Endometrial microvascular endothelial cells (primary cell): ENCODE results near the gene EMP3. TPM values are rescaled to one million over a fixed set of nuclear protein-coding genes. Genes with fewer than 3 reads are reported as not detected.
"Not testable (repeated sequence)": the region's sequence is repeated elsewhere in the genome, so short reads cannot be mapped to it uniquely, and the experiment has no call there.

Experiments used
- in situ Hi-C: cut with HindIII; loops from 2 replicates; pipeline ENCODE4 v1.10.0; 2017; ENCODE audit warnings: low sequenced_read_pairs, low pct_unique_long_range_greater_than_20kb; ENCODE audit errors: inconsistent ontology term
- total RNA-seq: library from RNA; depleted of rRNA; stranded (reverse); fragments of >200 nt; gene quantifications from one replicate; pipeline ENCODE4 v1.2.3, GENCODE V29; 2015; ENCODE audit errors: inconsistent ontology term

The EMP3 gene
- total RNA-seq, 1 donor from 2014 or later: 90.4 TPM

DNA sequence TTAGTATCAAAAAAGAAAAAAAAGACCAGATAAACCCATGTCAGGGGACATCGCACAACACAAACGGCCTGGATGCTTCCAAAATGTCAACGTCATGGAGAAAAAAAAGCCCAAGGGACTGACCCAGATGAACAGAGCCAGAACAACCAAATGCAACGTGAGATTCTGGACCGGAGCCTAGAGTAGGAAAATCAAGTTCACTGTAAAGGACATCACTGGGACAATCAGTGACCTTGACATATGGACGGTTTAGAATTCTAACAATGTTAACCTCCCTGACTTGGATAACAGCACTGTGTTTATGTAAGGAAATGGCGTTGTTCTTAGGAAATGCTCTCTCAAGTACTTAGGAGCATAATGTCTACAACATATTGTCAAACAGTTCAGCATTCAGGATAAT, 15.1 kb upstream of the EMP3 start:
- in situ Hi-C loops: no loop called here

DNA sequence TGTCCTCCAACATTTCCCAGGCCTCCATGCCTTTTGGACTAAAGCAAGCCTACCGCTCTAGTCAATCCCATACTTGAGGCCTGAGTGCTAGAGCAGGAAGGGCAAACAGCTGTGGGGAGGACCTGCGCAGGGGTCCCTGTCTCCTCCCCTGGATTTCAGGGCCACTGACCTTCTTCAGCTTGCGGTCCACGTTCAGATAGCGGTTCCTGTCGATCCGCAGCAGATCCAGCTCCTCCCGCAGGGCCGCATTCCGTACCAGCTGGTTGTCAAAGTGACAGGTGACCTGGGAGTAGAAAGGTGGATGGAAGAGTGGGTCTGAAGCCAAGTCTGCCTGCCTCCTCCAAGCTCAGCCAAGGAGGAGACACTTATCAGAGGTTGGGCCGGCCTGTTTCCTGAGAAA, 14.0 kb upstream of the EMP3 start:
- in situ Hi-C loops: no loop called here

DNA sequence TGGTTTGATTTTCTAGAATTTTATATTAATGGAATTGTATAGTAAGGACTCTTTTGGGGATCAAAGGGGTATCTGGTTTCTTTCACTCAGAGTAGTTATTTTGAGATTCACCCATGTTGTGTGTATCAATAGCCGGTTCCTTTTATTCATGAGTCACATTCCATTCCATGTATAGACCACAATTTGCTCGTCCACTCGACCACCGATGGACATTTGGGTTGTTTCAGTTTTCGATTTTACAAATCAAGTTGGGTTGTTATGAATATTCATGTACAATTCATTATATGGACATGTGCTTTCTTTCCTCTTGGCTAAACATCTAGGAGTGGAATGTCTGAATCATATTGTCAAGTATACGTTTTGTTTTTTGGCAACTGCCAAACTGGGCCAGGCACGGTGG, 9.6 kb upstream of the EMP3 start:
- in situ Hi-C loops: no loop called here

DNA sequence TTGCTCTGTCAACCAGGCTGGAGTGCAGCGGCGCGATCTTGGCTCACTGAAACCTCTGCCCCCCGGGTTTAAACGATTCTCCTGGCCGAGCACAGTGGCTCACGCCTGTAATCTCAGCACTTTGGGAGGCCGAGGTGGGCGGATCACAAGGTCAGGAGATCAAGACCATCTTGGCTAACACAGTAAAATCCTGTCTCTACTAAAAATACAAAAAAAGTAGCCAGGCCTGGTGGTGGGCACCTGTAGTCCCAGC, 7.7 kb upstream of the EMP3 start:
- in situ Hi-C loops: not testable (repeated sequence)

DNA sequence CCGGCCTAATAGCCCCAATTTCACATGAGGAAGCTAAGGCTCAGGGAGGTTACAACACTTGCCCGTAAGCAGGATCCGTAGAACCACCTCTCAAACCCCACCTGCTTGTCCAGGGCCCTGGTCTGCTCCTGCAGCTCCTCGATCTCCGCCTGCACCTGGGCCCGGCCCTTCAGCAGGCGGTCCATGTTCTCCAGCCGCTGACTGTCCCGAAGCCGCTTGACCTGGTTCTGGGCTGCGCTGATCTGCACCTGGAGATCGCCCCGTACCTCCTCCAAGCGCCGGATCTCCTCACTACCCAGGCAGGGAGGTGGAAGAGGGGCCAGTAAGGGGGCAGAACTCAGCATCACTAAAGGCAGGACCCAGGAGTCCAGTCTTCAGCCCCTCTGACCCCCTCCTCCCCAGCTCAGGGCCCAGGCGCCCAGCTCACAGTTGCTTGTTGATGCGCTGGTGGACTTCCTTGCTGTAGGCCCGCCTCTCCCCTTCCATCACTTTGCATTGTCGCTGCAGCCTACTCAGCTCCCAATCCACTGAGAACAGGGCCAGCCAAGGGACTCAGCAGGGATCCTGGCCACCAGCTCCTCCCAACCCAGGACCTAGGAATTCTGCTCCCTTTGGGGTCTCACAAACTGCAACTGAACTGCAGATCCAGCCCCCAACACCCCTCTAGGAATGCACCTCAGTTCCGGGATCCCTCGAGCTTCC, 6.9 kb upstream of the EMP3 start:
- in situ Hi-C loops: no loop called here

DNA sequence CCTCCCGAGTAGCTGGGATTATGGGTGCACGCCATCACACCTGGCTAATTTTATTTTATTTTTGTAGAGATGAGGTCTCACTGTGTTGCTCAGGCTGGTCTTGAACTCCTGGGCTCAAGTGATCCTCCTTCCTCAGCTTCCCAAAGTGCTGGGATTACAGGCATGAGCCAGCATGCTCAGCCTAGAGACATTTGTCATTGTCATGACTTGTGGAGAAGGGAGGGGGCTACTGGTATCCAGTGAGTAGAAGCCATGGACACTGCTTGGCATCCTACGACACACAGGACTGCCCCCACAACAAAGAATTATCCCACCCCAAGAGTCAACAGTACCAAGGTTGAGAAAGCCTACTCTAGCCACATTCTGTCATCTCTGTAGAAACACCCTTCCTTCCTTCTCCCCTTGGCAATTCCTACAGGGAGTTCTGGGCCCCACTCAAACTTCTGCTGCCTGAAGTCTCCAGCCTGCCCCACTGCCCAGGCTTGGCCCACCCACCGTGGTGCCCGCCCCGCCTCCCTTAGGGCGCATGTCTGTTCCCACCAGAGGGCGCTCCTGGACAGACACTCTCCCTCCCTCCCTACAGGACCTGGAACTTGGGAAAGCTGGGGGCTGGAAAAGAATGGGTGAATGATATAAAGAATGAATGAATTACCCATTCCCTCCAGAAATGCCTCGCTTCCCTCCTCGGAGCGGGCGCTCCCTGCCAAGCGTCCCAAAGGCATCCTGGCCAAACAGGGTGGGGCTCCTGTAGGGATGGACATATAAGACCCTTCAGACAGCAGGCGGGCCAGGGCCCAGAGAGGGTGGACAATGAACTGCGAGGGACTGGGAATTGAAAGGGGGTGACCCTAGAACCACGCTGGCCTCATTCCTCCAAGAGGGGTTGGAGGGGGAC, 5.5 kb upstream of the EMP3 start:
- in situ Hi-C loops: no loop called here

DNA sequence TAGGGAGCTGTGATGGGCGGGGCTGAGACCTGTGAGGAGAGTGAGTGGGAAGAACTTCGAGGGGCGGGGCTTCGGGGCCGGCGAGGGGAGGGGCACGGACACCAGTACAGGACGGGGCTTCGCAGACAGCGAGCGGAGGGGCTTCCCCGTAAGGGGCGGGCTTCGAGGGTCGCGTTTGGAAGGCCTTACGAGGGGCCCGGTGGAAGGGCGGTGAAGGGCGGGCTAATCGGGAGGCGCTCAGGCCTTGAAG, 4.1 kb upstream of the EMP3 start:
- in situ Hi-C loops: no loop called here

DNA sequence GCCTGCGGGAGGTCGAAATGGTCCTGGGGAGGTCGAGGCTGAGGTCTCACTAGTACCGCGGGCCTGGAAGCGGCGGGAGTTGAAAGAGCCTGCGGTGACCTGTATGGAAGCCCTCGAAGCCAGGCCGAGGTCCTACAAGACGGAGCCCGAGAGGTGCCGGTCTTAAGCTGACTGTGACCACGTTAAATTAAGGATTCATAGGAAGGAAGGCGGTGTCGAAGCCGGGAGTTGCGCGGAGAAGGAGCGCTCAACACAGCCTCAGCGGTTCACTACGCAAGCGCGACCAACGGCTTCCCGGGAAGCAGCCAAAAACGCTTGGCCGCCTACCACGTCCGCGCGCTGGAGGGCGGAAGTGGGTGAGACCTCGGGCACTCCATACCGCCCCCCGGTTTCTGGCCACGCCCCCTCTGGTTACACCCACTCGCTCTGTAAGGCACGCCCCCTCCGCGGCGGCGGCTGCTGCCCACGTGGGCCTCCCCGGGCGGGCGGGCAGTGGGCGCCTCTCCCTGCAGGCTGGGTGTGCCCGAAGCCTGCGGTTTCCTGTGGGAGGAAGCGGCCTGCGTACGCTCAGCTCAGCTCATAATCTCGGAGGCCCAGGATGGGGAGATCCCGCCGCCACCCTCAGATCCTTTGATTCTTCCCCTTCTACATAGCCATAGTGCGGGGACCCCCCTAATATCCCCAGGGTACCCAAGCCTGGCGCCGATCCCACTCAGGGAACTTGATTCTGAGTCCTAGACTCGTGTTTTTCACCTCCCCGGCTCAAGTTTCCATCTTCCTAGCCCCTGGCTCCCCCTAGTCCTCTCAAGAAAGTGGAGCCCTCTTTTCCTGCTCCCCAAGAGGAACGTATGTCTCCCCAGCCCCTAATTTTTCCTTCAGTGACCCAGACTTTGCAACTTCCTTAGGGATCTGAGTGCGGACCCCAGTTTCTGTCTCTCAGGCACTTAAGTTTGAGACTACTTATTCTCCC, 3.4 kb upstream of the EMP3 start:
- in situ Hi-C loops: no loop called here

DNA sequence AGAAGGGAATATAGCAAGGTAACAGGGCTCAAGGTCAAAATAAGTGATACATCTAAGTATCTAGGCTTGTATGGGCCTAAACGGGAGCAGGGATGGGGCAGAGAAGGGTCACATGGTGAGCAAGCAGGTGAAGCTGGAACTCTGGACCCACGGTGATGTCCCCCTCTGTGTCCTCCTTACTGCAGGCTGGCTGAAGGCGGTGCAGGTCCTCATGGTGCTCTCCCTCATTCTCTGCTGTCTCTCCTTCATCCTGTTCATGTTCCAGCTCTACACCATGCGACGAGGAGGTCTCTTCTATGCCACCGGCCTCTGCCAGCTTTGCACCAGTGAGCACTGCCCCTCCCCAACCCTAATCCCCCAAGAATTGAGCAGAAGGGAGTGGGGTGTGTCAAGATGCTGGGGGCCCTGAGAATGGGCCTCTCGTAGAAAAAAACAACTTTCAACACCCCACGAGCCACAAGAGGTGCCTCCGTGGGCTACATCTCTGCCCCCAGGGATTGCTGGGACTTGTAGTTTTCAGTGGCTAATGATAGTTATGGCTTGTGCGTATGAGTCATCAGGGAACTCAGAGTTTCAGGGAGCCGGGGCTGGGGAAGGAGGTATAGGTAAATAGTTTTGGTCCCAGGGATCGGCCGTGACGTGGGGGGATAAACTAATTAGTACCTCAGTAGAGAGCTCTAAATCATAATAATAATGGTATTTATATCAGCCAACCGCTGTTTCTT, 4.0 kb downstream of the EMP3 start:
- in situ Hi-C loops: no loop called here

DNA sequence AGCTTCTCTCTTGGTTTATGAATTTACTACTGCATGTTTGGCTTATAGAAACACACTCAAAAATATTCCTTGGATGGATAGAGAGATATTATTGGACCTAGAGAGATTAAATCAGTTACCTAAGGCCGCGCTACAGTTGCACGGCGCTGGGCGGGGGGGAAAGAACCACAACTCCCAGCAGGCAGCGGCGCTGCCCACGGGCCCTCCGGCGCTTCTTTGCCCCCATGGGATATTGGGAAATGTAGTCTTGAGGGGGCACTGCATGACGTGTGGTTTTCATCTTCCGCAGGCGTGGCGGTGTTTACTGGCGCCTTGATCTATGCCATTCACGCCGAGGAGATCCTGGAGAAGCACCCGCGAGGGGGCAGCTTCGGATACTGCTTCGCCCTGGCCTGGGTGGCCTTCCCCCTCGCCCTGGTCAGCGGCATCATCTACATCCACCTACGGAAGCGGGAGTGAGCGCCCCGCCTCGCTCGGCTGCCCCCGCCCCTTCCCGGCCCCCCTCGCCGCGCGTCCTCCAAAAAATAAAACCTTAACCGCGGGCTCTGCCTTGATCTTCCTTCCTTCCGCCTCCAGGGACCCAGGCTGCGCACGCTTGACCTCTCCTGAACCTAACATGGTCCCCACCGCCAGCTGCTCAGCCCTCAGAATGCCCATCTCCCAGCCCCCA, 4.8 kb downstream of the EMP3 start:
- in situ Hi-C loops: no loop called here

DNA sequence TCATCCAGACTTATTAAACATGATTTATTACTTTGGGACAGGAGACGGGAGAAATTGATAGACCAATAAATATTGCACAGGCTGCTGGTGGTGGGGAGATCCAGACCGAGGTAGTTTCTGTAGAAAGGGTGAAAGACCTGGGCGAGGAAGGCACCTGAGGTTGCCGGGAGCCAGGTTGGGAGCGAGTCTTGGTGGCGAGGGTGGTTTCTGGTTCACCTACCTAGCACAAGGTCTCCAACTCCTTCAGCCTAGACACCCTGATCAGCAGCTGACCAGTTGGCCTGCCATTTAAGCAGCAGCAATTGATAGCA, 7.0 kb downstream of the EMP3 start:
- in situ Hi-C loops: no loop called here

DNA sequence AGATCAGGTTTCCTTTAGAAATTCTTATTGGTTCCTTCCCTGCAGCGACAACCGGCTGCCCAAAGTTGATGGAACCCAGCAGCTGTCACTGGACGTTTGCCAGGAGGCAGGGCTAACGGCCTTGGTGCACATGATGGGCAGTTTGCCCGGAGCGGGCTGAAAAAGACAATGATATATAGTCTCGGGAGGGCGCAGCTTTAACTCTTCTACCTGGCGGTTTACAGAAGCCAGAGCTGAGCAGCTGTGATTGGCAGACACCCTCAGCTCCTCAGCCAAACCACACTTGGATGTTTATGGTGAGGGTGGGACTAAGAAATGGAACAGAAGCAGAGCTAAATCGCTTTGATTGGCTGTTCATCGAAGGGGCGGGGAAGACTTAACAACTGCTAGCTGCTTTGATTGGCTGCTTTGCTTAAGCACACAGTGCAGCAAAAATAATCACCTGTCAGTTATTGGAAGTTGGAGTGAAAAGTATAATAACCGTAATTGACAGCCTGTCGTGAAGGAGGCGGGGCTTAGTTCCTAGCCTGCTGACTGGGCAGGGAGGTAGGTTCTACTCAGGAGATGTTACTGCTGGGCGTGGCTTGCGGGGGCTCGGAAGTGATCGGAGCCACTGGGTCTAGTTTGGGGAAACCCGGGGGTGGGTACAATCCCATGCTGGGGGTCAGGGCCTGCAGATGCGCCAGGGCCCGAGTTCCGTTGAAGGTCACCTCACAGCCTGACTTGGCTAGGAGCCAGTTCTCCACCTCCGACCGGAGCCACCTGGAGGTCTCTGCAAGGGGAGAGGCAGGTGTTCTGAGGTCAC, 7.5 kb downstream of the EMP3 start:
- in situ Hi-C loops: no loop called here

DNA sequence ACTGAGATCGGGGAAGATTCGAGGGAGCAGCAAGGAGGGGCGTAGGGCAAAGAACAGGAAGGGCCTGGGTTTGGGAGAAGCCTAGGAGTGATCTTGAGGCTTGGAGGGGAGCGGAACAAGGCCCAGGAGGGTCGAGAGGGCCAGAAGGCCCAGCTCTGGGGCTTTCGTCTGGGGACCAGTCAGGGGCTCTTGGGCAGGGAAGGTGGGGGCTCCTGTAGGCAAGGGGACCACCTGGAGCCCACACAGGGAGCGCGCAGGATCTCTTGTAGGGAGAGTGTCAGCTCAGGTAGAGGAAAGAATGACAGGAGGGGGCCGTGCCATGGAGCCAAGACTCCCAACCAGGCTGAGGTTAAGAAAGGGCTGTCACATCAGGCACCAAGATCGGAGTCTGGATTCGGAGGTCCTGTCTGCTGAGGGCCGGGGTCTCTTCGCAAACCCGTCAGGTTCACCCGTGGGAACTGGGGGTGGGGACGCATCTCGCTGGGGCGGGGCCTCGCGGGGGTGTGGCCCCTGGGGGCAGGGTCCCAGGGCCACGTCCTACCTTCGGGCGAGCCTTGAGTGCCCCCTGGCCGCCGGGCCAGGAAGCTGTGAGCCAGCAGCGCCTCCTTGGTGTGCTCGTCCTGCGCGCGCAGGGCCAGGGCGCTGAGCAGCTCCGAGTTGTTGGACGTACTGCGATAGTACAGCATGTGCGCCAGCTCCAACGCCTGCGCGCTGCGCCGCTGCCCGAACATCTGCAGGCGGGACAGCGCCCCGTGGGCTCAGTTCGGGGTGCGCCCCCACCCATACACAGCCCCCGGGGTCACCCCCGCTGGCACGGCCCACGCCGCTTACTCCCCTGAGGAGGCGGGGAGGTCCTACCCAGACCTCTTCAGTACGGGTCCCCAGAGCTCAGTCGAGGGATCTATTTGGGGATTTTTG, 8.4 kb downstream of the EMP3 start:
- in situ Hi-C loops: no loop called here

DNA sequence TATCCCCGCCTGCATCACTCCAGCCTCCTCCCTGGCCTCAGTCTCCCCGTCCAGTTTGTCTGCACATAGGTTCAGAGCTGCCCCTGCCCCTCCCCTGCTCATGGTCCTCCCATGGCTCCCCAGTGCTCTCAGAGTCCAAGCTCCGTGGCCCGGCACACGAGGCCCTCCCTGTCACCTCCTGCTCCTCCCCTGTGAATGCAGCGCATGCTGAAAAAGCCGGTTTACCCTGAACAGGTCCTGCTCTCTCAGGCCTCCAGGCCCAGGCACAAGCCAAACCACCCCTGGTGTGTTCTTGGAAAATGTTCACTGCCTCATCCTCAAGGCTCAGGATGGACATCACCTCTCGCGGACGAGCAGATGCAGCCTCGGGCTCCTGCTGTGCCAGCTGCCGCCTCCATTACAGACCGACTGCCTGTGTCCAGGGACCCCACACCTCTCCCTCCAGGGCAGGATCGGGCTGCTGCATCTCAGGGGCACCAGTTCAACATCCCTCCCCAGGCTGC, 13.0 kb downstream of the EMP3 start:
- in situ Hi-C loops: no loop called here

DNA sequence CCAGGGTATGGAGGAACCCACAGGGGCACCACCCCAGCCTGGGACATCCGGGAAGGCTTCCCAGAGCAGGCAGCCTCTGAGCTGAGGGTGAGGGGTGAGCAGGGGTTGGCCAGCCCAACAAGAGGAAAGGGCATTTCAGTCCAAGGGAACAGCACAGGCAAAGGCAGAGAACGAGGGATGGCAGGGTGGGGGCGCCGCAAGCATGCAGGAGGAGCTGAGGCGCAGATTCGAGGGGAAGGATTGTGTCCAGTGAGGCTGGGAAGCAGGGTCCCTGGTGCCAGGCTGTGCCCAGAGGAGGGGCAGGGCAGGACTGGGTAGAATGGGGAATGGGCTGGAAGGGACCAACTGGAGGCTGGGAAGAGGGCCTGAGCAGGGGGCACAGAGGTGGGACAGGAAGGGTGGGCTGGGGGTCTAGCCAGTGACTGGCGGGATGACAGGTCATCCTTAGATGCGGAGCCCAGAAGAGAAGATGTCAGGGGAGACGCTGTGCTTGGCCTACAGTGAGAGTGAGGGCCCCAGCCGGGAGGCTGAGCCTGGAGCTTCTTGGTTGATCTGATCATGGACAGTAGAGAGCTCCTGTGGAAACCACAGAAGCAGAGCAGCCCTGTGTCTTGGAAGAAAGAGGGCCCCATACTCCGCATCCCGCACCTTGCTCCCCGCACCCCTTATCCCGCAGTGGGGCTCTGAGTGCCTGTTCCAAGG, 13.6 kb downstream of the EMP3 start:
- in situ Hi-C loops: no loop called here

DNA sequence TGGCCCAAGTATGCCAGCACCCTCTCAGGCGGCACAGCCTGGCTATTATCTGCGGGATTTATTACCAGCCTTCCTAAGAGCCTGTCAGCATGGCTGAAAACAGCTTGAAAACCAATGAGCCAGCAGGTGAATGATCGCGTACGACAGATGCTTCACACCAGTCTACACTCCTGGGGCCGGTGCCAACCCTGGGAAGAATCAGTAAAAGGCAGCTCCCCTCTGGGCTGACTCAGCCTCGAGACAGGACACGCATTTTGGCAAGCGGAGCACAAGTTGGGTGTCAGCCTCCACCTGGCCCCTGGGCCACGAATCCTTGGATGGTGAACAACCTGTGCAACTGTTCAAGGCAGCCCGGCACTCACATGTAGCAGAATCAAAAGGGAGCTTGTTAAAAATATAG, 15.6 kb downstream of the EMP3 start:
- in situ Hi-C loops: no loop called here
